ENCODE measurements around the gene KANSL1.

- TF ChIP-seq CTCF (IDR thresholded peaks at IDR 0.05; ENCODE audit: poor library complexity) (no peak), EZH2 (IDR thresholded peaks at IDR 0.05; ENCODE audit: borderline replicate concordance) (no peak), EZH2phosphoT487 (IDR thresholded peaks at IDR 0.05; ENCODE audit: low read depth, severe bottlenecking, unreplicated experiment) (no peak)
Observed at GRCh38 chr17:46136820-46137219, 56.4 kb downstream of the KANSL1 start.

All from hepatocyte (in vitro differentiated cells).